ENCODE results near the gene ACAT1. TPM values are rescaled to one million over a fixed set of nuclear protein-coding genes. Genes with fewer than 3 reads are reported as not detected.

The ACAT1 gene
- total and polyA plus RNA-seq, 2 donors = 66.2 to 83.3 TPM

DNA sequence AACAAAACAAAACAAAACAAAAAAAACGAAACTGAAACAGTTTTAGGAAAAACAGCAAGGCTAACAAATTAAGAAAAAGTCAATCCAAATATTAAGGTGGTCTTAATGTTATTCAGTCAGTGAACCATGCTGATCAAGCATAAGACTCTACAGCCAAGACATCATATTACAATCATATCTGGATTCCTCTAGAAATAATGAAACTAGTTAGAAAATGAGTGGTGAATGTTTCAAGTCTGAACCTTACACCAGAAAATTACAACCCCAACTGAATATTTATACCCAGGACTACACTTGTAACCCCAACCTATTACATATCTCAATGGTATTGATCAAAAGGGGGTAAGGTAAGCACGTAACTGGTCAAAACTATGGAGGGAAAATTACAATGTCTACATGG lies 48.8 kb downstream of the ACAT1 start:
- H3K36me3 ChIP-seq (ENCODE audit: insufficient read depth) = peaks cover 1% of the 10 kb centered on the region
- H3K4me1 ChIP-seq (ENCODE audit: insufficient read depth) = no peaks in the 10 kb centered on the region
- WGBS = 83% methylated on average over 2 of the region's 2 CpGs
- no peak overlapping the region for H3K4me3 ChIP-seq (ENCODE audit: low read depth, low read length)
- peak overlapping the region; percentile 38 for H3K27ac ChIP-seq (ENCODE audit: low read depth)
- no peak for DNase-seq (ENCODE audit: extremely low spot score)

- no peak for DNase-seq (ENCODE audit: extremely low spot score)
- H3K36me3 ChIP-seq (ENCODE audit: insufficient read depth) = no peaks in the 10 kb centered on the region
- H3K4me1 ChIP-seq (ENCODE audit: insufficient read depth) = no peaks in the 10 kb centered on the region
- H3K27ac ChIP-seq (ENCODE audit: low read depth) = no peak overlapping the region
- no peak overlapping the region for H3K4me3 ChIP-seq (ENCODE audit: low read depth, low read length)
- WGBS = 97% methylated on average over 5 of the region's 5 CpGs
Measured at GRCh38 chr11:108177570-108177969, 56.2 kb downstream of the ACAT1 start.

GRCh38 chr11:108193725-108194124 lies 72.4 kb downstream of the ACAT1 start:
- no peak overlapping the region for H3K27ac ChIP-seq (ENCODE audit: low read depth)
- peaks cover 3% of the 10 kb centered on the region for H3K36me3 ChIP-seq (ENCODE audit: insufficient read depth)
- no peaks in the 10 kb centered on the region for H3K4me1 ChIP-seq (ENCODE audit: insufficient read depth)

DNA sequence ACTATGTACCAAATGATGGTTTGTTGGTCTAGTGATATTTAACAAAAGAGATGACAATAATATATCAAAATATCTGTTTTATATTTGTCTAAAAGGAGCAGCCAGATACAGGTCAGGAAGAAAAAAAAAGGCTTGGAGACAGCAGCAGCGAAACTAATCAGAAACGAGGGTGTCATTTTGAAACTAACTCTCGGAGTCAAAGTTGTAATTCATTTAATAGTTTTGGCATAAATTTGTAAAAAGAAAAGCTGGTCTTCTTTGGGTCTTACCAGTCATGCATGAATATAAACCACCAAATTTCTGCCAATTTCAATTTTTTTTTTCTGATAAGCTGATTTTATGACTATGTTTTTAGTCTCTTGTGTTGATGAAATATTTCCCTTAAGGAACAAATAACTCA lies 75.5 kb downstream of the ACAT1 start:
- Histone ChIP-seq H3K27ac (ENCODE audit: low read depth) (no peak overlapping the region), H3K4me1 (ENCODE audit: insufficient read depth) (no peaks in the 10 kb centered on the region), H3K4me3 (ENCODE audit: low read depth, low read length) (no peak overlapping the region), H3K36me3 (ENCODE audit: insufficient read depth) (no peaks in the 10 kb centered on the region)
- no peak for DNase-seq (ENCODE audit: extremely low spot score)
- 82% methylated on average over 3 of the region's 3 CpGs for WGBS

More at GRCh38 chr11:108193725-108194124, 72.4 kb downstream of the ACAT1 start:
- no peak for DNase-seq (ENCODE audit: extremely low spot score)
- no peak overlapping the region for H3K4me3 ChIP-seq (ENCODE audit: low read depth, low read length)

Small RNAs within 50 kb of the gene (small RNA-seq; reads per million reads assigned to genes)
- not detected for gene RF00019

Other genes with a start within 250 kb of the ACAT1 start
- gene RAB39A, start 193.1 kb upstream of the ACAT1 start, total RNA-seq = 4.0 TPM
- gene RAB39A, start 193.1 kb upstream of the ACAT1 start, polyA plus RNA-seq = 0.27 TPM
- 78.5 TPM for gene CUL5, start 112.7 kb upstream of the ACAT1 start, total RNA-seq
- 11.8 TPM for gene CUL5, start 112.7 kb upstream of the ACAT1 start, polyA plus RNA-seq
- 38.2 TPM for gene NPAT, start 101.1 kb downstream of the ACAT1 start, total RNA-seq
- 5.9 TPM for gene NPAT, start 101.1 kb downstream of the ACAT1 start, polyA plus RNA-seq
- 267 TPM for gene ATM, start 101.5 kb downstream of the ACAT1 start, total RNA-seq
- gene ATM, start 101.5 kb downstream of the ACAT1 start, polyA plus RNA-seq = 23.7 TPM